Tibial artery (tissue), 4 donors: ENCODE measurements around the gene PCDHA10.
"Not testable (repeated sequence)": the region's sequence is repeated elsewhere in the genome, so short reads cannot be mapped to it uniquely, and the experiment has no call there.

ENCODE experiments used
- DNase-seq, 2 donors: peaks; one replicate each; pipeline ENCODE4 v3.0.0-alpha.2; 2019
- H3K27ac ChIP-seq, 2 donors: fragments of 200-600 bp; sonication (generic) in 1 of 2; 1 replicate in 1 of 2; 2 replicates in 1 of 2; pipeline ENCODE4 v1.5.1; 2018 to 2019; ENCODE audit warnings: mild to moderate bottlenecking in 1 of 2
- H3K27me3 ChIP-seq, 2 donors: fragments of 200-600 bp; sonication (generic) in 1 of 2; one replicate each; pipeline versions ENCODE4 v1.5.1 to v1.6.0; 2016 to 2019
- H3K36me3 ChIP-seq, 3 donors: fragments of 200-600 bp; sonication (generic) in 2 of 3; one replicate each; pipeline ENCODE4 v1.5.1; 2016 to 2019; ENCODE audit warnings: mild to moderate bottlenecking in 2 of 3
- H3K4me1 ChIP-seq, 4 donors: fragments of 200-600 bp; sonication (generic) in 2 of 4; 1 replicate in 3 of 4; 2 replicates in 1 of 4; pipeline ENCODE4 v1.5.1; 2016 to 2019
- H3K4me3 ChIP-seq, 2 donors: fragments of 200-600 bp; sonication (generic) in 1 of 2; 1 replicate in 1 of 2; 2 replicates in 1 of 2; pipeline ENCODE4 v1.5.1; 2018 to 2019; ENCODE audit warnings: mild to moderate bottlenecking in 2 of 2
- H3K9me3 ChIP-seq, 3 donors: fragments of 200-600 bp; sonication (generic) in 1 of 3; one replicate each; pipeline ENCODE4 v1.5.1; 2016 to 2019
- intact Hi-C: fragments of 100-400 bp; cut with DNase I; formaldehyde crosslinking; loops from one replicate; pipeline ENCODE4 v1.15.0; 2023; ENCODE audit warnings: low total_unique reads
- TF ChIP-seq, protein P1 (sequence below), 2 experiments: fragments of 200-600 bp in 1 of 2; fragments of 450-650 bp in 1 of 2; IDR thresholded peaks; one replicate each; pipeline ENCODE4 v1.5.1; 2017 to 2019; ENCODE audit warnings: antibody characterized with exemption in 2 of 2, mild to moderate bottlenecking in 1 of 2, moderate library complexity in 1 of 2

The PCDHA10 gene

GRCh38 chr5:140849831-140850634, 5.7 kb upstream of the PCDHA10 start:
- H3K27ac ChIP-seq, intact Hi-C loops, H3K27me3 ChIP-seq, H3K4me3 ChIP-seq, H3K36me3 ChIP-seq, DNase-seq, H3K4me1 ChIP-seq: not testable (repeated sequence)
- peaks cover 4 to 52% (median 25%) of the 10 kb centered on the region in 3 donors for H3K9me3 ChIP-seq

DNA sequence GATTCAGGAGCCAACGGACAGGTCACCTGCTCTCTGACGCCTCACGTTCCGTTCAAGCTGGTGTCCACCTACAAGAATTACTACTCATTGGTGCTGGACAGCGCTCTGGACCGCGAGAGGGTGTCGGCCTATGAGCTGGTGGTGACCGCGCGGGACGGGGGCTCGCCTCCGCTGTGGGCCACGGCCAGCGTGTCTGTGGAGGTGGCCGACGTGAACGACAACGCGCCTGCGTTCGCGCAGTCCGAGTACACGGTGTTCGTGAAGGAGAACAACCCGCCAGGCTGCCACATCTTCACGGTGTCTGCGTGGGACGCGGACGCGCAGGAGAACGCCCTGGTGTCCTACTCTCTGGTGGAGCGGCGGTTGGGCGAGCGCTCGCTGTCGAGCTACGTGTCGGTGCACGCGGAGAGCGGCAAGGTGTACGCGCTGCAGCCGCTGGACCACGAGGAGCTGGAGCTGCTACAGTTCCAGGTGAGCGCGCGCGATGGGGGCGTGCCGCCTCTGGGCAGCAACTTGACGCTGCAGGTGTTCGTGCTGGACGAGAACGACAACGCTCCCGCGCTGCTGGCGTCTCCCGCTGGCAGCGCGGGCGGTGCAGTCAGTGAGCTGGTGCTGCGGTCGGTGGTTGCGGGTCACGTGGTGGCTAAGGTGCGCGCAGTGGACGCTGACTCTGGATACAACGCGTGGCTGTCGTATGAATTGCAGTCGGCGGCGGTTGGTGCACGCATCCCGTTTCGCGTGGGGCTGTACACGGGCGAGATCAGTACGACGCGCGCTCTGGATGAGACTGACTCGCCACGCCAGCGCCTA, 1.7 kb downstream of the PCDHA10 start:
- intact Hi-C loops, result no loop called here
- TF ChIP-seq, protein P1, sequence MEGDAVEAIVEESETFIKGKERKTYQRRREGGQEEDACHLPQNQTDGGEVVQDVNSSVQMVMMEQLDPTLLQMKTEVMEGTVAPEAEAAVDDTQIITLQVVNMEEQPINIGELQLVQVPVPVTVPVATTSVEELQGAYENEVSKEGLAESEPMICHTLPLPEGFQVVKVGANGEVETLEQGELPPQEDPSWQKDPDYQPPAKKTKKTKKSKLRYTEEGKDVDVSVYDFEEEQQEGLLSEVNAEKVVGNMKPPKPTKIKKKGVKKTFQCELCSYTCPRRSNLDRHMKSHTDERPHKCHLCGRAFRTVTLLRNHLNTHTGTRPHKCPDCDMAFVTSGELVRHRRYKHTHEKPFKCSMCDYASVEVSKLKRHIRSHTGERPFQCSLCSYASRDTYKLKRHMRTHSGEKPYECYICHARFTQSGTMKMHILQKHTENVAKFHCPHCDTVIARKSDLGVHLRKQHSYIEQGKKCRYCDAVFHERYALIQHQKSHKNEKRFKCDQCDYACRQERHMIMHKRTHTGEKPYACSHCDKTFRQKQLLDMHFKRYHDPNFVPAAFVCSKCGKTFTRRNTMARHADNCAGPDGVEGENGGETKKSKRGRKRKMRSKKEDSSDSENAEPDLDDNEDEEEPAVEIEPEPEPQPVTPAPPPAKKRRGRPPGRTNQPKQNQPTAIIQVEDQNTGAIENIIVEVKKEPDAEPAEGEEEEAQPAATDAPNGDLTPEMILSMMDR (IDR thresholded peaks at IDR 0.05), result no peak
- Histone ChIP-seq H3K27ac (no peak overlapping the region), H3K27me3 (peaks cover 0 to 5% of the 10 kb centered on the region in 2 donors), H3K4me3 (no peak overlapping the region), H3K9me3 (peaks cover 0 to 56% (median 37%) of the 10 kb centered on the region in 3 donors), H3K4me1 (no peaks in the 10 kb centered on the region), H3K36me3 (no peaks in the 10 kb centered on the region)
- no peak for DNase-seq

GRCh38 chr5:140857987-140858240, 2.2 kb downstream of the PCDHA10 start:
- Histone ChIP-seq H3K9me3 (peaks cover 0 to 56% (median 43%) of the 10 kb centered on the region in 3 donors), H3K4me3 (no peak overlapping the region), H3K36me3 (peaks cover 0 to under 1% (median 0%) of the 10 kb centered on the region in 3 donors), H3K27ac (no peak overlapping the region), H3K27me3 (peaks cover 0 to 5% of the 10 kb centered on the region in 2 donors), H3K4me1 (no peaks in the 10 kb centered on the region)
- intact Hi-C loops, result no loop called here
- TF ChIP-seq, protein P1 (IDR thresholded peaks at IDR 0.05), result no peak
- no peak for DNase-seq

DNA sequence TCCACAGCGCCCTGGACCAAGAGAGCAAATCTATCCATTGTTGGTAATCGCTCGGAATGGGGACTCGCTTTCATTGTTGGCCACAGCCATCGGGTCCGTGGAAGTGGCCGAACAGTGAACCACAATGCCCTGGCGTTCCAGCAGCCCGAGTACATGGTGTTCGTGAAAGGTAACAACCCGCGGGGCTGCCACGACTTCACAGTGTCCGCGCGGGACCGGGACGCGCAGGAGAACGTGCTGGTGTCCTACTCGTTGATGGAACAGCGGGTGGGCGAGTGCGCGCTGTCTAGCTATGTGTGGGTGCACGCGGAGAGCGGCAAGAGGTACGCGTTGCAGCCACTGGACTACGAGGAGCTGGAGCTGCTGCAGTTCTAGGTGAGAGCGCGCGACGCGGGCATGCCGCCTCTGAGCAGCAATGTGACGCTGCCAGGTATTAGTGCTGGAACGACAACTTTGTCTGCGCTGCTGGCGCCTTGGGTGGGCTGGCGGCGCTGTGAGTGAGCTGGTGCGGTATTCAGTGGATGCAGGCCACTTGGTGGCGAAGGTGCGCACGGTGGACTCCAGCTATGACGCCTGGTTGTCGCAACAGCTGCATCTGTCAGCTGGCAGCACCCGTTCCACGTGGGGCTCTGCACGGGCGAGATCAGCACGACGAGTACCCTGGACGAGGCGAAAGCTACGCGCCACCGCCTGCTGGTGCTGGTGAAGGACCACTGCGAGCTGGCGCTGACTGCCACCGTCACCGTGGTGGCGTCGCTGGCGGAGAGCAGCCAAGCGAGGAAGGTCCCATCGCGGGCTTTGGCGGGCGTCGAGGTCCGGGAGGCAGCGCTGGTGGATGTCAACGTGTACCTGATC, 7.0 kb downstream of the PCDHA10 start:
- no peaks in the 10 kb centered on the region for H3K27me3 ChIP-seq
- H3K9me3 ChIP-seq, result peaks cover 0 to 38% (median 37%) of the 10 kb centered on the region in 3 donors
- H3K36me3 ChIP-seq, result peaks cover 0 to 5% (median 0%) of the 10 kb centered on the region in 3 donors
- TF ChIP-seq, protein P1 (IDR thresholded peaks at IDR 0.05), result no peak
- no peaks in the 10 kb centered on the region for H3K4me1 ChIP-seq
- intact Hi-C loops, result no loop called here
- no peak overlapping the region for H3K4me3 ChIP-seq
- DNase-seq, result no peak
- no peak overlapping the region for H3K27ac ChIP-seq

DNA sequence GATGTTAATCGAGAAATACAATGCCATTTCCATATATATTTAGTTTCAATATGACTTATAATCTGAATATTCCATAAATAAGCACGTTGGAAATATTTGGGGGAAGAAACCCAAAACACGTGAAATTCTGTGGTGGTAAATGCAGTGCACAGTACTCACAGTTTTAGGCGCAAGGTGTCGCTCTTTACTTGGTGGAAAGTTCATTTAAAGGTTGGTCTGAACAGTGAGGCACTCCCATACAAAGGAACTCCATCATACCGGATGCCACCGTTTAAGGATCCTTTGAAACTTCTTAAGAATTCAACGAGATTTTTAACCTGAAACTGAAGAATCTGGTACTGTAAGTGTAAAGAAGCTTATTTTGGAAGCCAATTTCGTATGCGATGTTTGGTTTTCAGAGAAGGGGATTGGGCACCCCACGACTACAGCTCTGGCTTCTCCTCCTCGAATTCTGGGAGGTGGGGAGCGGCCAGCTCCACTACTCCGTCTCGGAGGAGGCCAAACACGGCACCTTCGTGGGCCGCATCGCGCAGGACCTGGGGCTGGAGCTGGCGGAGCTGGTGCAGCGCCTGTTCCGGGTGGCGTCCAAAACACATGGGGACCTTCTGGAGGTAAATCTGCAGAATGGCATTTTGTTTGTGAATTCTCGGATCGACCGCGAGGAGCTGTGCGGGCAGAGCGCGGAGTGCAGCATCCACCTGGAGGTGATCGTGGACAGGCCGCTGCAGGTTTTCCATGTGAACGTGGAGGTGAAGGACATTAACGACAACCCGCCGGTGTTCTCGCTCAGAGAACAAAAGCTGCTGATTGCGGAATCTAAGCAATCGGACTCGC, 13.2 kb downstream of the PCDHA10 start, which contains the start of gene PCDHA11:
PCDHA11 (plus strand) TSS at position 237 of the 834 bp plus-strand sequence; CDS start at position 384, 147 bp downstream.
- H3K36me3 ChIP-seq, result no peaks in the 10 kb centered on the region
- DNase-seq, result no peak
- no peak within 1 kb of the TSS for H3K27ac ChIP-seq
- no peaks in the 10 kb centered on the region for H3K4me1 ChIP-seq
- peaks cover 10 to 41% (median 32%) of the 10 kb centered on the region in 3 donors for H3K9me3 ChIP-seq
- no peak within 1 kb of the TSS for H3K4me3 ChIP-seq
- TF ChIP-seq, protein P1 (IDR thresholded peaks at IDR 0.05), result no peak
- H3K27me3 ChIP-seq, result peaks cover 0 to 5% of the 10 kb centered on the region in 2 donors
- intact Hi-C loops, result no loop called here
